Lower lobe of right lung (tissue), 2 donors: Measurements from ENCODE around the gene CERKL. TPM values are rescaled to one million over a fixed set of nuclear protein-coding genes. Genes with fewer than 3 reads are reported as not detected.

Source experiments
- ATAC-seq, 2 donors: fragments of 200-7000 bp; cut with Tn5 transposase; one replicate each; pipeline ENCODE4 v1.9.1; 2020 to 2022; ENCODE audit warnings: mild to moderate bottlenecking in 2 of 2, moderate library complexity in 2 of 2
- DNase-seq: peaks from one replicate; pipeline ENCODE4 v3.0.0-alpha.2; 2020
- H3K27ac ChIP-seq: fragments of 200-600 bp; one replicate; pipeline ENCODE4 v1.8.0; 2022
- H3K27me3 ChIP-seq: fragments of 200-600 bp; one replicate; pipeline ENCODE4 v1.8.0; 2022; ENCODE audit warnings: low read depth
- H3K36me3 ChIP-seq: fragments of 200-600 bp; one replicate; pipeline ENCODE4 v1.8.0; 2022; ENCODE audit warnings: mild to moderate bottlenecking
- H3K4me1 ChIP-seq: fragments of 200-600 bp; one replicate; pipeline ENCODE4 v1.8.0; 2022
- H3K4me3 ChIP-seq: fragments of 200-600 bp; one replicate; pipeline ENCODE4 v1.8.0; 2022; ENCODE audit warnings: mild to moderate bottlenecking
- H3K9me3 ChIP-seq: fragments of 200-600 bp; one replicate; pipeline ENCODE4 v1.8.0; 2022
- CTCF ChIP-seq: fragments of 200-600 bp; IDR thresholded peaks from one replicate; pipeline ENCODE4 v1.8.0; 2022; ENCODE audit warnings: antibody characterized with exemption, mild to moderate bottlenecking
- intact Hi-C: fragments of 100-400 bp; cut with DNase I; formaldehyde crosslinking; loops from one replicate; pipeline ENCODE4 v1.11.0; 2022
- total RNA-seq: library from RNA; stranded (reverse); fragmentation: NEBNext Ultra II Directional; extraction: Animal tissue kit (Norgen Biotek cat#: 25700); gene quantifications from one replicate; pipeline ENCODE4 v1.2.1, GENCODE V29; 2021
- donor health status: DM: no; HTN: yes; CAD: no; lungs with severe emphysema.

The CERKL gene
- total RNA-seq, 1 donor from 2014 or later, result 1.7 TPM

- Histone ChIP-seq H3K36me3 (peaks cover 8% of the 10 kb centered on the region), H3K9me3 (no peaks in the 10 kb centered on the region), H3K27ac (no peak overlapping the region), H3K4me3 (no peak overlapping the region), H3K4me1 (no peaks in the 10 kb centered on the region), H3K27me3 (no peaks in the 10 kb centered on the region)
- intact Hi-C loops, result no loop called here
- ATAC-seq (no peak), DNase-seq (no peak)
- no peak for TF ChIP-seq CTCF
These were observed 157.7 kb downstream of the CERKL start for GRCh38 chr2:181499231-181499630.

Other genes starting within 250 kb of the CERKL start
- 24.0 TPM for gene ITGA4, start 199.7 kb downstream of the CERKL start, total RNA-seq
- gene NEUROD1, start 23.4 kb upstream of the CERKL start, total RNA-seq, result not detected
- 190 TPM for gene ITPRID2, start 234.6 kb upstream of the CERKL start, total RNA-seq